NCI-H526 treated with DMSO at 0.1 percent for 48 hours (cell line): ENCODE data around the gene SDCCAG8.

ENCODE experiments used
- DNase-seq: peaks from one replicate; lab custom pipeline; 2025; lab: John Stamatoyannopoulos, UW

SDCCAG8 gene

DNA sequence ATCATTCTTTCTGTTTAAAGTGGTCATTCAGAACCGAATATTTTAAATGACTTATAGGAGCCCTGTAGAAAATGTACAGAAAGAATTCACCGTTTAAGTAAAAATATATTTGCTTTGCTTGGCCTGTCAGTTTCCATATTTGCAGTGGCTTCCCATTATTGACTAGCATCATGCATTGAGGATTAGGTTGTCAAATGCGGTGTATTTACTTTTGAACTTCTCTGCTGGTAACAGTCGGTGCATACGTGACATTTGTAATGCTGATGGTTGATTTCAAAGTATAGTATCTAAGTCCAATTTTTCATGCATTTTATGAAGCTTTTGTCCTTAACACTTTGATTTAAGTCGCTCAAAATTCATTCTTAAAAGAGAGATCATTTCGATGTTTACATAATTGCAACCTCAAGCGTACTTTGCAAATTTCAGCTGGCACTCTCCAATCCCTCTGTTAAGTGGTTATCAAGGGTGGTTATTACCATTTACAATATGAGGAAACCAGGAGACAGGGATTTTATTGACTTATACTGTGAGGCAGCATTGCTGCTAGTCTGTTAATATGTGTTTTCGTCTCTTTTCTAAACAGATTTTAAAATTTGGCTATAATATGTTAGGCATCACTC is 201.6 kb downstream of the SDCCAG8 start:
- no peak for DNase-seq

DNA sequence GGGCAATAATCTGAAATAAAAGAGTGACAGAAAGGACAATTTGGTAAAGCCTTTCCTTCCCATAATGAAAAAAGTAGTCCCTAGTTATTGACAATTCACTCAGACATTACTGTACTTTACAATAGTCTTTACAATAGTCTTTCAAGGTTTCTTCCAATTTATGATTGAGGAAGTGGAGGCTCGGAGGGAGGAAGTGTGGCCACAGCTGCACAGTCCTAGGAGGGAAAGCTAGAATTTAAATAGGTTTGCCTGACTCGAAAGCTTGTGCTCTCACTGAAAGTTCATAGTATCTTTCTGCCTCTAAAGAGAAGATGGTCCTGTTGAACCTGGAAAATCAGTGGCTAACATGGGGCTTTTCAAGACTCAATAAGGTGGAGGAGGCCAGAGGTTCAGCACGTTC is 203.2 kb downstream of the SDCCAG8 start:
- DNase-seq = no peak

DNA sequence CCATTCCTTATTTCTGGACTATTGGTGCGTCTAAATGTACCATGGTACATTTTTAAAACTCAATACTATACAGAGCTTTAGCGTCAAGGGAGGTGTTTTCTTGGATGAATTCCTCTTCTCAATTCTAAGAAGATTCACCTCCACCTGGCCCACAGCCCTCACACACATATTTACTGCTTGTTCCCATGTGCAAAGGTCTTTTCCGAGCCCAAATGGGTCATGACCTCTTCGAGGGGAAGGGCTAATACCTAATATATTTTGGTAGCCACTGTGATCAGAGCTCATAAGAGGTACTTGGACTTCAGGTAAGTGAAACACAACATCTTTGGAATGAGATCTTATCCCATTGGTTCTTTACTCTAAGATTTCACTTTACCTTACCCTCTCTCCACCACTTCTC is 205.9 kb downstream of the SDCCAG8 start:
- DNase-seq = no peak

DNA sequence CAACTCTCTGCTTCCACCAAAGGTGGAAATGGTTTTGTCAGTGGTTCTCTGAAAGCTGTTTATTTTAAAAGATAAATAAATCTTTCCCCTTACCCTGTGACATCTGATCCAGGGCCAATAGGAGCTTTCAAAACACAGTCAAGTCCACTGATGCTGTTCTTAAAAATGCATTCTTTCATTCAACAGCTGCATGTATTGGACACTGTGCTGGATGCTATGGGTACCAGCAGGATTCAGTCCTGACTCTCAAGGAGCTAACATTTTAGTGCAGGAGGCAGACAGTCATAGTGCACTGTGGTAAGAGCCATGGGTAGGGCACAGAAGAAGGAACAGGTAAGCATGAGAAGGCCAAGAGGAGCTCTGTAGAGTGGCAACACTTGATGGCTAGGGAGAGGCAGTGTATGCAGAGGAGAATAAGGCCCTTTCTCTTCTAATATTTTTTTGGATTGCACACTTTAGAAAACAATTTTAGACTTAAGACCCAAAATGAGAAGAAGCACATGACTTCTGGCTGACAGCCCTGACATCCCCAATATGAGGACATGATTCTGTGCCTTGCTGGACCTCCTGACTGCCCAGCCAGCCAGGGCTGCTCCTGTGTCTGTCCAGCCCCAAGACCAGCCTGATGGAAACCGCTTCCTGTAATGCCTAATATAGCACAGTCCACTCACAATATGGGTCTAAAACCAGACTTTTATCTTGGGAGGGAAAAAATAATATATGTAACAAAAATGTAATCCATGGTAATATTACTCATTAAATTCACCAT is 207.3 kb downstream of the SDCCAG8 start:
- no peak for DNase-seq

DNA sequence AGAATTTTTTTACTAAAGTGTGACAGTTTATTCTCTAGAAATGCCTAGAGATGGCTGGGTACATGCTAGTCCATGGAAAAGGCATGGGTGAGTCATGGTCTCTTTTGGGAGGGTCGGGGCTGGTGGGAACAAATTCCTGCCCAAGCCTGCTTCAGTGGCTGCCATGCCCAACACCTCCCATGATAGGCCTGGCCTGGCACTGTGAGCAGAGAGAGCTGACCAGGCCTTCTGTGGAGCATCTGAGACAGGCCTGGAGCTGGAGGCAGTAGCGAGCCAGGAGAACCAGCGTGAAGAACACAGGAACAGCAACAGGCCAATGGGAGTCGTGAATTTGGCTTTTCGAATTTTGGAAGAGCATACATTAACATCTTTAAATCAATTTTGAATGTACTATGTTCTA is 209.2 kb downstream of the SDCCAG8 start:
- no peak for DNase-seq

DNA sequence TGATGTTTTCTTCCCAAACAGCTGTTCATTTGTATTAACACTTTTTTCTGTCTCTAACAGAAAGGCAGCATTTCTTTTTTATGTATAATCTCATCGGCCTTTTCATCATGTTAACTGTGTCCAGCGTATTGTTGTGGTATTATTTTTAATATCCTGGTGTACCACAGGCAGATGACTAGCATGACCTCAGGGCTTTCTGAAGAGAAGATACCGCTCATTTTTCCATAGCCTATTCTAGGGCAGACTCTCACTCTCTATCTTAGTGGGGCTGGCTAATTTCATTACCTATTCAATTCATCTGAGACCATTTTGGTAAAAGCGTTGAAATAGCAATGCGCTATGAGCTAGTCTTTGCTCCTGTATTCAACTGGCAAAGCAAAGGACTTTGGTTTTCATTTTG is 209.9 kb downstream of the SDCCAG8 start:
- no peak for DNase-seq

DNA sequence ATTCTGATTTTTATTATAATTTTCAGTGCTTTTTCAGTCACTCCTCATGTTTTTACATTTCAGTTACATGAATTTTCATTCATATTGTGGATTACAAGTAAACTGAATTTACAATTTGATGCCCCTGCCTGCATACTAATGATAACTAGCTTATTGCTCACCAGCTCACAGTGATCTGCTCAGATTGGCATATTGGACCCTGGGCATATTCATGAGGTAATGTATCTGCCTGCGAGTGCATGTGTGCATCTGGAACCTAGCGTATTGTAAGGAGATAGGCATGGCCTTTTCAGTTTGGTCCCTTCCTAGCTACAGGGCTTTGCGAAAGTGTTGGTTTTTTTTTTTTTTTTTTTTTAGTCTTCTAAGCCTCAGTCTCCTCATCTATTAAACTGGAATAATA is 213.7 kb downstream of the SDCCAG8 start:
- no peak for DNase-seq

DNA sequence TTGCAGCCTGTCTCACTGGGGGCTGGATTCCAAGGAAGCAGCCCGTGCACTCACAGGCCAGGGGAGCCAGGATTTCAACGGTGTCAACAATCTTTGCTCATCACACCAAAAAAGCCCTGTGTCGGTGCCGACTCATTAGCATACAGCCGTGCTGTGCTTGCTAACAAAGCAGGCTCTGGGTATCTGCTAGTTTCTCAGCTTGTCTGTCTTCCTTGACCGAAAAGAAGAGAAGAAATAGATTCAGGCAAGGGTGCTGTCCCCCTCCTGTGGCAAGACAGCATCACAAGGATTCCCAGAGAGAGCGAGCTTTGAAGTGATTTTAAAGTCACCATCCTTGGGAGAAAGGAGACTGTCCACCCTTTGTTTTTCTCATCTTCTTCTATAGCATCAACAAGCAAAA is 214.7 kb downstream of the SDCCAG8 start:
- peak; percentile 1 for DNase-seq

DNA sequence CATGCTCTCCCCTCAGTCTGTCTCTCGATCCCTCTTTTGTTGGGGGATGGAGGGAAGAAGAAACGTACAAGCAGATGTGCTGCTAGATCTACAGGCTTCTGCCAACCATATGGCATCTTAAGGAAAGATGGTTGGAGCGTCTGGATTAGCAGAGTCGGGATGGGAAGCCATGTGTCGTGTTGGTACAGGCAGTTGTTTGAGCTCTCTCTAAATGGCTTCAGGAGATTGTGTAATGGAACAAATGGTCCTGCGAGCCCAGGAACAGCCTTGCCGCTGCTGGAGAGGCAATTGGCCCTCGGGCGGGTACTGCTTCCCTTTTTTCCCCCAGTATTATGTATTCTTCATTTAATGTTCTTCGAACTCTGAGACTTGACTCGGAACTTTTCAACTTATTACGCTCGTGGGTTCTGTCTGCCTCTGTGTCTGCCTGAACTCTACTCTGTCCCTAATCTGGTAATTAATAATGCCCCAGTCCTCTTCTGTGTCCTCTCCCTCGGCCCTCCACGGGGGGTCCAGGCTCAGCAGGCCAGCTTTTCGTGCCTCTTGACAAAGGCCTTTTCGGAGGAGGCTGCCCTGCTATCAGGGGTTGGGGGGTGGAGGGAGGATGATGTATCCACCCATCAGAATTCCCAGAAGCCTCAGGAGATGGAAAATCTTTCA is 215.3 kb downstream of the SDCCAG8 start:
- DNase-seq = no peak

DNA sequence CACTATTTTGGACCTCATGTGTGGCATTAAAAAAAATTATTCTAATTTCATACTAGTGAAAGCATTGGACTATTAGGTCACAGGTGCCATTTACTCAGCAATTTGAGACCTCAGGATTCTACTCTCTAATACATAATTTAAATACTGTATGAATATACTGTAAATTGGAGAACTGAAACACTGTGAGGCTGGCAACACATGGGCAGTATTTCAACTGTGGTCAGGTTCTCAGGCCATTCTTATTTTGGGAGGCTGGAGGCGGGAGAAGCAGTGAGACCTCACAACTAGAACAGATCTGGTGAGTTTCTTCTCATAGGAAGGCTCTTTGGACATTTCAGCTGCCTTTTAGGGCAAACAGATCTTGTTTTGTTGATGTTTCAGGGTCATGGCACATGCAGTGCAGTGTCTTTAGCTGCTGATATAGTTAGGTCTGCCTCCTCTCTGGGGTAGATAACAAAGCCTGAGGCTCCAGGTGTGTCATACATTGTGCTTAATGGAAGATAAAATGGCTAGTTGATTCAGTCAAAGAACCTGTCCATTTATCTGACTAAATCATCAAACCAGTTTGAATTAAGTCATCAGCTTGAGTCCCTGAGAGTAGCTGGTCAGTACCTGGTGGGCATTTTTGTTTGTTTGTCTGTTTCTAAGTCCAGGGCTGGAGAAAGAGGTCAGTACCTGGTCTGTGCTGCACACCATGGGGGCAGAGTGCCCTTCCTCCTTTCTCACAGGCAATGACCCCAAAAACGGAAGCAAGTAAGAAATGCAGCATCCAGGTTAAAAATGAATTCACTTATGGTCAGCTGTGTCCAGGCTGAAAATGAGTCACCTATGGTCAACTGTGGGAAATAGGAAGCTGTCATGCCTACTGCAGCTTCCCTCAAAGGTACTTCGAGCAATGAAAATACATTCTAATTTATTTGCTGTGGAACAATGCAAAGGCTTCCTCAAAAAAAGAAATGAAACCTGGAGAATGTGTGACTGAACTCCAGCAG is 216.2 kb downstream of the SDCCAG8 start:
- DNase-seq = no peak

DNA sequence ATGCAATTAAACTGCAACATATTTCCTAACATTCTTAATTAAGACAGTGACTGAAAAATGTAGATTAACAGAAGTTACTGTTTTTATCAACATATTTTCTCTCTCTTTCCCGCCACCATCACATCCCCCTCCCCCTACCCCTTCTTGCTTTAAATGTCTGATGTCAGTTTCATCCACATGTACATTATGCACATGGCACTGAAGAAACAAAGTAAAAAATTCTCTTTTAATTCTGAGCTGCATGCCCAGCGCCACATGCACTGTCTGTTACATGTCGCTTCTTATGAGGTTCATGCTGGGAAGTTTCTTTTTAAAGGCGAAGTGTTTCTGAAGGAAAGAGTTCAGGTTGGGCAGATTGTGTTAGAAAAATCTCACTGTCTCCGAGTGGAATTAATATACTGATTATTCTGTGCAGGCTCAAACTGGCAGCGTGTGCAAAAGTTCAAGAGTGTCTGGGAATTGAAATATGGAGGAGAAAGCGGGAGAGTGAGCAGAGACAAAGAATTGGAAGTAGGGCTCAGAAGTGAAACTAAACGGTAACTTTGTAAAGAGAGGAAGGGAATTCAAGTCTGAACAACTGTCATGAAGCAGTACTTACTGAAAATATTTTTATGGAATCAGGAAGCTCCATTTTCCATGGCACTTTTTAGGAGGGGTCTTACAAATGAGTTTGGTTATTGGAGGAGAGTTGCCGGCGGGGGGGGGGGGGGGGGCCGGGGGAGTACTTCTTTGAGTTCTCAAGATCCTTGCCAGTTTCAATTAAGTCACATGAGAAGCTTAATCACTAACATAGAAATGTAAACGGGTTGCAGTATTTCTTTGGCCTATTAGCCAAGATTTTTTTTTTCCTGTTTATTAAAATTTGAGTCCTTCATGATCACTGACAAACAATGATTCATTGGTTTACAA is 217.6 kb downstream of the SDCCAG8 start:
- DNase-seq = no peak

DNA sequence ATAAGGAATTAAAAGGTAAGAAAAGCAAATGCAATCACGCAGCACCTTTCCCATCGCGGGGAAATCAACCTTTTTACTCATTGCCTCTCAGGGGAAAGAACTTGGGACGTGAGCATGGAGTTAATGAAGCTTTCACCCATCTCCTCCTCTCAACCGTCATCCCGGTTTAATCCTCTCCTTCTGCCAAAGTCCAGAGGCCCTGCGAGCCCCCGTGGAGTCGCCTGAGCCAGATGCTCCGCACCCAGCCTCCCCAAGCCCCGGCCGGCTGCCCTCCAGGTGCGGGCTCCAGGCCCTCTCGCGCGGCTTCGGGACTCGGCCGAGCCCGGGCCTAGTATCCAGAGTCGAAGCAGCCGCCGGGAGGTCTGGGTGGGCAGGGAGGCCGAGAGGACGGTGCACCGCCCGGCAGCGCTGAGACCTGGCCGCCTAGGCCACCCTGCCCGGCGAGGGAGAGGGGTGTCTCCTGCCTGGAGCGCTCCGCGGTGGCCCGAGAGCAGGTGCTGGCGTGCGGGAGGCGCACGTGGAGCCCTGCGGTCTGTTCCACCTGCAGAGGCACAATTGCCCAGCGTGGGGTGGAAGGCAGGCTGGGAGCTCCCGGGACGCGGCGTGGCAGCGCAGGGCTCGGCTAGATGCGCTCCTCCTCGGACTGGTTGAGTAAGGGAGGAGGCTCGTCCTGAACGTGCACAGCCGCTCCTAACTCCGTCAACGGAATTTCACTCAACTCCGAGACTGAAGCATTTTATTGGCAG is 218.5 kb downstream of the SDCCAG8 start:
- DNase-seq = no peak

DNA sequence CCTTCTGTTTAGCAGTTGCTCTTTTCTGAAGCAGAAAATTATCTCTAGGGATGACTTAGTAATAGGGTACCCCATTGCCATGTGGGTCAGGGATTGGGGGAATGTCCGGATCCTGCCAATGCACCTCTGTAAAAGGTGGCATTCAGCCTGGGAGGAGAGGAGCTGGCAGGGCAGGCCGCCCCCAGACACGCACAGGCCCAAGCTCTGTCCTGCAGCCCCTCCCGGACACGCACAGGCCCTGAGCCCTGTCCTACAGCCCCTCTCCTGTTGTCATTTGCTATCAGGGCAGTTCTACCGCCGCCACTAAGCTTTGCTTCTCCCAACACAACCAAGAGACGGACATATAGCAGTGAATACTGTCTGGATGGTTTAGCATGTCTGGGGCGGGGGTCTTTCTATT is 219.1 kb downstream of the SDCCAG8 start:
- no peak for DNase-seq

DNA sequence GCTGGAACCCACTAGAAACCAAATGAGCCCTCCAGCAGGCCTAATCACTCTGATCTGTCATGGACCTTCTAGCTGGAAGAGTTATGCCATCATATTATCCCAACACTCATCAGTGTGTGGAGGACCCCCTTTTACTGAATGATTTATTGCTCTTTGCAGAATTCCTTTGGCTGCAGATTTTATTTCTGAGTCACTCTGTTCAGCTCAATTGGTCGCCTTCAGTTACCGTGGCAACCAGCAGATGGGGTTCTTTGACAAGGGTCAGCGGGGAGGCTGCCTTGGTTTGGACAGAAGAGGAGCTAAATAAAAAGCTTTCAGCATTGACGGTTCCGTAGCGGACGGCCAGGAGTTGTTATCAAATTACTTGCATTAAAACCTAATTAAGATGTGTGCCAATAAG is 220.1 kb downstream of the SDCCAG8 start:
- no peak for DNase-seq

DNA sequence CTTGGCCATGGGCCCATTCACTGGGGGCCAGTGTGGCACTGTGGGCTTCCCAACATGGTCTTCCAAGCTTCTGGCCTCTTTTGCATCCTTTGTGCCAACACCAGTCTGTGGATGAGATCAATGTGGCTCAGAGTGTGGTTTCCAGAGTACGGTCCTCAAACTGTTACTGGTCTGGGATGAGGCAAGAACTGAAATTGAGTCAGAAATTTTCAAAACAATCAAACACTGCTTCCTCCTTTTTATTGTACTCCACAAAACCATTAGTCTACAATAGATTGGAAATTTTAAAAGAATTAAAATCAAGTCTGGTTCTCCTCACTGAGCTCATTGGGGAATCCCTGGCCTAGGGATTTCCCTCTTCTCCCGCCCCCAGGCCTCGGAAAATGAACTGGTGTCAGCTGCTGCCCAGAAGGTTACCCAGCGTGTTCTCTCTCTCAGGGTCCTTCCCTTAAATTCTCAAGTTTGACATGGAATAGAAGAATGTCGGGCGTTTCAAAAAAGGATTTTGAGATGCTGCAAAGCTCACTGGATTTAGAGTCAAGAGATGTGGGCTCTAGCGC is 222.0 kb downstream of the SDCCAG8 start:
- no peak for DNase-seq

DNA sequence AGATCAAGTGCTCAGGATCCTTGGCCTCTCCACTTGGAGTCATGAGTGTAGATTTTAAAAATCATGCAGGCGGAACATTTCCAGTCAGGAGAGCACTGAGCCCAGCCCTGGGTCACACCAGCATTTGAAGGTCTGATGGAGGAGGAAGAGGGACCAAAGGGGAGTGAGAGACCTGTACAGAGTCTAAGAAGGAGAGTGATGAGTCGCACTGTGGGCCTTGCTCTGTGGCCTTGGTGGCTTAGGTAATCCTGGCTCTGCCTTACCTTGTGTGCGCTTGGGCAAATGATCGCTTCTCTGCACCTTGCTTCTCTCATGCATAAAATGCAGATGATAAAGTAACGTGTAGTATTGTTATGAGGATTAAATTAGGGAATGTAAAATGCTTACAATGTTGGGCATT is 225.3 kb downstream of the SDCCAG8 start:
- no peak for DNase-seq

DNA sequence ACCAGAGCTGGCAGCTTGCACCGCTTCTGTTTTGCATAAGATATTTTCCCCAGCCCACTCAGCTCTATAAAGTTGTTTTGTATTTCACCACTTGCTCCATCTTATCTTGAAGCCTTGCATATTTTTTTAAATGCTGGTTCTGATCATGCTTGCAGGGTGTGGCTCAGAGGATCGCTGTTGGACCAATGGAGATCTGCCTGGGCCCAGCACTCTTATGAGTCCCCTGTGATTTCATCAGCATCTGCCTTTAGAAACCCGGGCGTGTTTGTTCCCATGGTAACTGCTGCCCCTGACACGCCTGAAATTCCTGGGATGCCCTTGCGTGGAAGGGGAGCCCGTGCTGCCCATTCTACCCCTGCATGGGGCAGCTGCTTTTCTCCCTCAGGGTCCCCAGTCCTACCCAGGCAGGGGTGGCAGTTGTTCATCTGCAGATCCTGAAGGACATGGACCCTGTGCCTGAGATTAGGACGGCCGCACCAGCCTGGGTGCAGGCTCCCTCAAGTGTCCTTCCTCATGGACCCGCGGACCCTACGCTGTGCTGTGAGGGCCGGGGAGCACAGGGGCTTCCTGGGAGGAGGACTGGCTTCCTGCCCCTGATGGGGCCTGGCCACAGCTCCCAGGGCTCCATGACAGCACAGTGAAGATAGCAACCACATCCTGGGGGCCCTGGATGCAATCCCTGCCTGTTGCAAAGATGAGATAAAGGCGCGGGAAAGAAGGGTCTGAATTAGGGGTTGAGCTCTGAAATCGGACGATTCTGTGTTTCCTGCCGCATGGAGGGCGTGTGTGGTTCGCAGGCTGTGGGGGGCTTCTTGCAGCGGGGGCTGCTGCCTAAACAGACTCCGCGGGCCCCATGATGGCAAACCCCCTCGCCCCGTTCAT is 226.5 kb downstream of the SDCCAG8 start:
- DNase-seq = peak; percentile 46

DNA sequence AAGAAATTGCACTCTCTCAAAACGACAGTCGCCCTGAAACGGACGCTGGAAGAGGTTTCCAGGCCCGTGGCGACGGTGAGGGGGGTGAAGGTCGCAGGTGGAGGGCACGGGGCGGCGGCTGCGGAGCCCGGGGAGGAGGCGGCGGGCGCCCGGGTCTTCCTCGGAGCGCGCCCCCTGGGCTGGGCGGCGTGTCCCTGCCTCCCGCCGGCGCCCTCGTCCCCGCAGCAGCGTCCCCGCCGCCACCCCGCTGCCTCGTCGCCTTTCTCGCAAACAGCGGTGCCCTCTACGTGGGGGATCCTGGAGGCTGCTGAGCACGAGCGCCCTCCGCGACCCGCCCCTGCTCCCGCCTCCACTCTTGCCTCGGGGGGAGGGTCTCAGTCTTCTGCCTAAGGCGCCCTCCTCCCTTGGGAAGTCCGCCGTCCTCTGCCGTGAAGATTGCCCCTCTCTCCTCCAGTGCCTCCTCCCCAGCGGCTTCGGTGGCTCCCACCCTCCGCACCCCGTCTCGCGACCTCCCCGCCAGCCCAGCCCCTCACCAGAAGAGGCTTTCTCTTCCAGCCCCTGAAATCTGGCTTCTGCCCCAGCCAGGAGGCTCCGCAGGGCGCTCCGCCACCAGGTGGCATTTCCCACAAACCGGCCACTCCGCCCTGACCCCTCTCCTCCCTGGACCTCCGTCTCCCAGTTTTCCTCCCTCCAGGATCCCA is 227.4 kb downstream of the SDCCAG8 start:
- DNase-seq = no peak
